Naive thymus-derived CD4-positive, alpha-beta T cell (primary cell): ENCODE results near the gene KIF1B. TPM values are rescaled to one million over a fixed set of nuclear protein-coding genes. Genes with fewer than 3 reads are reported as not detected.

ENCODE experiments used
- ATAC-seq: fragments of 150-1000 bp; cut with Tn5 transposase; 2 replicates; pipeline ENCODE4 v1.10.0; 2021; ENCODE audit warnings: mild to moderate bottlenecking, moderate library complexity
- CTCF ChIA-PET: fragments of 350-600 bp; sonication (Branson Sonifier 250); formaldehyde crosslinking; loops from one replicate; lab custom pipeline; 2021; ENCODE audit warnings: antibody characterized with exemption; lab: Charles Lee
- POLR2A ChIA-PET: fragments of 350-600 bp; sonication (Branson Sonifier 250); formaldehyde crosslinking; loops from one replicate; lab custom pipeline; 2021; ENCODE audit warnings: antibody characterized with exemption, inconsistent platforms; lab: Charles Lee
- DNase-seq, 9 donors: peaks; one replicate each; pipeline versions ENCODE4 v3.0.0 to v3.0.0-alpha.2; 2020 to 2022; ENCODE audit warnings: mixed read lengths in 1 of 9
- H3K27ac ChIP-seq: one replicate; pipeline ENCODE4 v1.7.0; 2013; ENCODE audit warnings: mild to moderate bottlenecking, low read depth, low read length, moderate library complexity
- H3K27me3 ChIP-seq, 2 donors: one replicate each; pipeline ENCODE4 v1.7.0; 2013; ENCODE audit warnings: low read length in 2 of 2, mild to moderate bottlenecking in 2 of 2, moderate library complexity in 2 of 2; ENCODE audit not compliant: control insufficient read depth in 2 of 2, insufficient read depth in 2 of 2
- H3K36me3 ChIP-seq, 3 experiments: 1 replicate in 2 of 3; 2 replicates in 1 of 3; pipeline ENCODE4 v1.7.0; 2013; ENCODE audit warnings: low read length in 3 of 3, mild to moderate bottlenecking in 3 of 3, moderate library complexity in 1 of 3; ENCODE audit not compliant: insufficient read depth in 3 of 3, control insufficient read depth in 2 of 3
- H3K4me1 ChIP-seq, 2 donors: one replicate each; pipeline ENCODE4 v1.7.0; 2013; ENCODE audit warnings: low read length in 2 of 2, mild to moderate bottlenecking in 2 of 2, moderate library complexity in 1 of 2; ENCODE audit not compliant: control insufficient read depth in 2 of 2, insufficient read depth in 2 of 2
- H3K4me3 ChIP-seq: 2 replicates; pipeline ENCODE4 v1.7.0; 2013; ENCODE audit warnings: mild to moderate bottlenecking, low read length
- H3K9me3 ChIP-seq, 3 experiments: 1 replicate in 2 of 3; 2 replicates in 1 of 3; pipeline ENCODE4 v1.7.0; 2013; ENCODE audit warnings: low read length in 3 of 3; ENCODE audit not compliant: control insufficient read depth in 2 of 3
- H3K27ac Mint-ChIP-seq, 9 donors: one replicate each; pipeline ENCODE4 v1.8.0; 2020 to 2022; ENCODE audit warnings: mixed read lengths in 9 of 9, mild to moderate bottlenecking in 8 of 9, moderate library complexity in 5 of 9, inconsistent platforms in 2 of 9
- H3K27me3 Mint-ChIP-seq, 5 donors: one replicate each; pipeline ENCODE4 v1.8.0; 2021 to 2022; ENCODE audit warnings: mixed read lengths in 5 of 5, mild to moderate bottlenecking in 1 of 5
- H3K36me3 Mint-ChIP-seq, 5 donors: one replicate each; pipeline ENCODE4 v1.8.0; 2020 to 2022; ENCODE audit warnings: mixed read lengths in 5 of 5, mild to moderate bottlenecking in 3 of 5, inconsistent platforms in 1 of 5
- H3K4me1 Mint-ChIP-seq, 7 donors: one replicate each; pipeline ENCODE4 v1.8.0; 2020 to 2022; ENCODE audit warnings: mixed read lengths in 7 of 7, mild to moderate bottlenecking in 3 of 7, inconsistent platforms in 1 of 7
- H3K4me3 Mint-ChIP-seq, 10 donors: one replicate each; pipeline ENCODE4 v1.8.0; 2020 to 2022; ENCODE audit warnings: mild to moderate bottlenecking in 10 of 10, mixed read lengths in 10 of 10, moderate library complexity in 6 of 10, inconsistent platforms in 2 of 10
- H3K9me3 Mint-ChIP-seq, 11 donors: one replicate each; pipeline ENCODE4 v1.8.0; 2020 to 2022; ENCODE audit warnings: mixed read lengths in 11 of 11, mild to moderate bottlenecking in 4 of 11, inconsistent platforms in 1 of 11, moderate library complexity in 1 of 11
- intact Hi-C, 2 donors: fragments of 100-400 bp; cut with micrococcal nuclease; formaldehyde crosslinking; loops; one replicate each; pipeline ENCODE4 v1.15.1; 2023
- polyA plus RNA-seq, 2 donors: library from polyadenylated mRNA; unstranded; fragments of 300-500 nt; fragmentation: Illumina TruSeq; gene quantifications; one replicate each; pipeline ENCODE4 v1.2.3, GENCODE V29; 2021
- total RNA-seq, 6 experiments: library from RNA in 5 of 6; stranded (reverse) in 5 of 6; gene quantifications; 1 replicate in 5 of 6; 2 replicates in 1 of 6; pipeline ENCODE4 v1.2.3 and lab custom pipeline; 2021 to 2026

Gene KIF1B
- total and polyA plus RNA-seq, 7 experiments from 2014 or later = 1.8 to 21.6 (median 11.5) TPM

- H3K4me1 Mint-ChIP-seq = peaks cover 0 to 8% (median 0%) of the 10 kb centered on the region in 7 donors
- Histone ChIP-seq H3K27me3 (no peaks in the 10 kb centered on the region), H3K4me1 (no peaks in the 10 kb centered on the region), H3K4me3 (no peak overlapping the region), H3K27ac (no peak overlapping the region), H3K9me3 (no peaks in the 10 kb centered on the region), H3K36me3 (peaks cover 0 to 5% (median 0%) of the 10 kb centered on the region in 3 experiments)
- H3K36me3 Mint-ChIP-seq = peaks cover 10 to 46% (median 17%) of the 10 kb centered on the region in 5 donors
- H3K9me3 Mint-ChIP-seq = no peaks in the 10 kb centered on the region
- no peak overlapping the region for H3K27ac Mint-ChIP-seq
- no peak for ATAC-seq
- POLR2A ChIA-PET = no interaction called here
- H3K27me3 Mint-ChIP-seq = no peaks in the 10 kb centered on the region
- CTCF ChIA-PET = no interaction called here
- no peak overlapping the region for H3K4me3 Mint-ChIP-seq
- intact Hi-C loops = no loop called here
- DNase-seq = no peak
Observed at GRCh38 chr1:10292188-10292587, 81.8 kb downstream of the KIF1B start.

- Mint-ChIP-seq H3K4me1 (peaks cover 0 to 6% (median 0%) of the 10 kb centered on the region in 7 donors), H3K27me3 (no peaks in the 10 kb centered on the region), H3K36me3 (peaks cover 0 to 50% (median 17%) of the 10 kb centered on the region in 5 donors), H3K4me3 (no peak overlapping the region), H3K9me3 (no peaks in the 10 kb centered on the region), H3K27ac (no peak overlapping the region)
- no peak for DNase-seq
- Histone ChIP-seq H3K4me1 (no peaks in the 10 kb centered on the region), H3K4me3 (no peak overlapping the region), H3K9me3 (no peaks in the 10 kb centered on the region), H3K27ac (no peak overlapping the region), H3K27me3 (no peaks in the 10 kb centered on the region), H3K36me3 (peaks cover 0 to 5% (median 0%) of the 10 kb centered on the region in 3 experiments)
- CTCF ChIA-PET = no interaction called here
- intact Hi-C loops = no loop called here
- POLR2A ChIA-PET = interaction anchor here (0.7 kb wide), 1 partner anchor 19 kb away, joined by 3 read pairs; no protein-coding TSS in a partner anchor
- ATAC-seq = no peak
Observed at GRCh38 chr1:10295481-10296085, 85.2 kb downstream of the KIF1B start.

- Histone ChIP-seq H3K9me3 (no peaks in the 10 kb centered on the region), H3K36me3 (peaks cover 0 to 17% (median 0%) of the 10 kb centered on the region in 3 experiments), H3K4me3 (no peak overlapping the region), H3K27ac (no peak overlapping the region), H3K27me3 (no peaks in the 10 kb centered on the region), H3K4me1 (no peaks in the 10 kb centered on the region)
- Mint-ChIP-seq H3K9me3 (no peaks in the 10 kb centered on the region), H3K27me3 (no peaks in the 10 kb centered on the region), H3K4me3 (no peak overlapping the region), H3K36me3 (peaks cover 8 to 49% (median 19%) of the 10 kb centered on the region in 5 donors), H3K27ac (no peak overlapping the region), H3K4me1 (peaks cover 0 to 6% (median 0%) of the 10 kb centered on the region in 7 donors)
- DNase-seq (no peak), ATAC-seq (no peak)
- POLR2A ChIA-PET = interaction anchor here (0.6 kb wide), 1 partner anchor 1818 kb away, joined by 3 read pairs; no protein-coding TSS in a partner anchor
- CTCF ChIA-PET = no interaction called here
- intact Hi-C loops = no loop called here
Observed at GRCh38 chr1:10299151-10299550, 88.8 kb downstream of the KIF1B start.

DNA sequence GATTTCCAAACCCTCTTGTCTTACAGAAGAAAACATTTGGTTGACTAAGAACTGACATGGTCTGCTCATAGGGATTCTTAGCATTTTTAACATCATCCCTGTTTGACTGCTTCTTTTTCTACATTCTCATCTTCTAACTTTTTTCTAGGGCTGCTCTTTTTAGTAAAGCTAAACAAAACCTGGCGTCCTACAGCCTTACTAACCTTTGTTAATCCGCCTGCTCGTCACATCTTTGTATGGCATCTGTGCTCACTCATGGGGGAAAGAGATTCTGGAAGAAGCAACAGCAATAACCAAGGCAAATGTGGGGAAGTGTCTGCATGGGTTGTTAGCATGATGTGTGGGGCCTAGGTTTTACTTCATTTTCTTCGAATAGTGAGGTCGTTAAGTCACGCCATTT, 92.0 kb downstream of the KIF1B start:
- DNase-seq (no peak), ATAC-seq (no peak)
- ChIA-PET CTCF (no interaction called here), POLR2A (no interaction called here)
- Histone ChIP-seq H3K9me3 (no peaks in the 10 kb centered on the region), H3K27me3 (no peaks in the 10 kb centered on the region), H3K4me1 (peaks cover 0 to under 1% of the 10 kb centered on the region in 2 donors), H3K27ac (no peak overlapping the region), H3K4me3 (no peak overlapping the region), H3K36me3 (peaks cover 0 to 12% (median 0%) of the 10 kb centered on the region in 3 experiments)
- no peak overlapping the region for H3K4me3 Mint-ChIP-seq
- H3K36me3 Mint-ChIP-seq = peaks cover 3 to 35% (median 15%) of the 10 kb centered on the region in 5 donors
- H3K4me1 Mint-ChIP-seq = peaks cover 0 to 6% (median 0%) of the 10 kb centered on the region in 7 donors
- no peaks in the 10 kb centered on the region for H3K9me3 Mint-ChIP-seq
- H3K27me3 Mint-ChIP-seq = no peaks in the 10 kb centered on the region
- H3K27ac Mint-ChIP-seq = no peak overlapping the region
- intact Hi-C loops = no loop called here

DNA sequence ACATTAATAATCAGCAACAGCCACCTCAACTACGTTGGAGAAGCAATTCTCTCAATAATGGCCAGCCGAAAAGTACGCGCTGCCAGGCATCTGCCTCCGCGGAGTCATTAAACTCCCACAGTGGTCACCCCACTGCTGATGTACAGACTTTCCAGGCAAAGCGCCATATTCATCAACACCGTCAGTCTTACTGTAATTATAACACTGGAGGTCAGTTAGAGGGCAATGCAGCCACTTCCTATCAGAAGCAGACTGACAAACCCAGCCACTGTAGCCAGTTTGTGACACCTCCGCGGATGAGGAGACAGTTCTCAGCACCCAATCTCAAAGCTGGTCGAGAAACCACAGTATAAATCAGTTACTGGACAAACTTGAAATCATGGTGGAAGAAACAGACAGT, 93.9 kb downstream of the KIF1B start:
- Mint-ChIP-seq H3K4me3 (no peak overlapping the region), H3K36me3 (peaks cover under 1 to 26% (median 12%) of the 10 kb centered on the region in 5 donors), H3K4me1 (peaks cover 0 to 15% (median 4%) of the 10 kb centered on the region in 7 donors), H3K27me3 (no peaks in the 10 kb centered on the region), H3K27ac (no peak overlapping the region), H3K9me3 (no peaks in the 10 kb centered on the region)
- H3K36me3 ChIP-seq = peaks cover 0 to 12% (median 0%) of the 10 kb centered on the region in 3 experiments
- no peak overlapping the region for H3K4me3 ChIP-seq
- ChIA-PET CTCF (no interaction called here), POLR2A (interaction anchor here (0.7 kb wide), 1 partner anchor 539 kb away, joined by 3 read pairs; no protein-coding TSS in a partner anchor)
- DNase-seq (no peak), ATAC-seq (no peak)
- peaks cover 0 to 8% of the 10 kb centered on the region in 2 donors for H3K4me1 ChIP-seq
- intact Hi-C loops = no loop called here
- H3K9me3 ChIP-seq = no peaks in the 10 kb centered on the region
- no peaks in the 10 kb centered on the region for H3K27me3 ChIP-seq
- no peak overlapping the region for H3K27ac ChIP-seq

DNA sequence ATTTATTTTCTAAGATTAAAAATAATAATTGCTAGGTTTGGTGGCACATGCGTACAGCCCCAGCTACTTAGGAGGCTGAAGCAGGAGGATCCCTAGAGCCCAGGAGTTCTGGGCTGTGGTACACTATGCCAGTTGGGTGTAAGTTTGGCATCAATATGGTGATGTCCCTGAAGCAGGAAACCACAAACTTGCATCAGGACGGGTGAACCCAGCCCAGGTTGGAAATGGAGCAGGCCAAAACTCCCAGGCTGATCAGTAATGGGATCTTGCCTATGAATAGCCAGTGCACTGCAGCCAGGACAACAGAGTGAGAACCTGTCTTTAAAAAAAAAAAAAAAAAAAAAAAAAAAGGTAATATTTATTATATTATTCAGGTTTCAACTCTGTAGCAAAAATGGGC, 96.1 kb downstream of the KIF1B start:
- peaks cover 6 to 33% (median 14%) of the 10 kb centered on the region in 5 donors for H3K36me3 Mint-ChIP-seq
- intact Hi-C loops = no loop called here
- ChIA-PET CTCF (no interaction called here), POLR2A (no interaction called here)
- H3K27me3 ChIP-seq = no peaks in the 10 kb centered on the region
- no peak overlapping the region for H3K27ac Mint-ChIP-seq
- no peak for DNase-seq
- H3K27me3 Mint-ChIP-seq = no peaks in the 10 kb centered on the region
- H3K4me1 ChIP-seq = peaks cover 0 to 8% of the 10 kb centered on the region in 2 donors
- no peak overlapping the region for H3K4me3 Mint-ChIP-seq
- peaks cover 0 to under 1% (median 0%) of the 10 kb centered on the region in 11 donors for H3K9me3 Mint-ChIP-seq
- no peak overlapping the region for H3K4me3 ChIP-seq
- H3K36me3 ChIP-seq = peaks cover 0 to 12% (median 0%) of the 10 kb centered on the region in 3 experiments
- no peaks in the 10 kb centered on the region for H3K9me3 ChIP-seq
- no peak for ATAC-seq
- no peak overlapping the region for H3K27ac ChIP-seq
- peaks cover 0 to 15% (median 4%) of the 10 kb centered on the region in 7 donors for H3K4me1 Mint-ChIP-seq
